Ovary (tissue), 9 donors: ENCODE measurements around the gene RGS3. TPM values are rescaled to one million over a fixed set of nuclear protein-coding genes. Genes with fewer than 3 reads are reported as not detected.

ENCODE experiments used
- DNase-seq, 5 donors: peaks; one replicate each; pipeline ENCODE4 v3.0.0-alpha.2; 2019 to 2020
- H3K27ac ChIP-seq, 2 donors: fragments of 200-600 bp; one replicate each; pipeline versions ENCODE4 v1.5.1 to v1.8.0; 2019 to 2022
- H3K27me3 ChIP-seq: fragments of 200-600 bp; one replicate; pipeline ENCODE4 v1.8.0; 2022
- H3K36me3 ChIP-seq: fragments of 200-600 bp; sonication (generic); one replicate; pipeline ENCODE4 v1.5.1; 2019
- H3K4me1 ChIP-seq: one replicate; pipeline ENCODE4 v1.8.1; 2013; ENCODE audit warnings: mild to moderate bottlenecking, moderate library complexity; ENCODE audit not compliant: insufficient read depth
- H3K4me3 ChIP-seq: fragments of 200-600 bp; sonication (generic); one replicate; pipeline ENCODE4 v1.5.1; 2017
- H3K9me3 ChIP-seq, 2 donors: fragments of 200-600 bp in 1 of 2; sonication (generic) in 1 of 2; one replicate each; pipeline versions ENCODE4 v1.5.1 to v1.8.1; 2013 to 2019; ENCODE audit warnings: mild to moderate bottlenecking in 1 of 2, moderate library complexity in 1 of 2
- EP300 ChIP-seq: sonication (generic); formaldehyde crosslinking; IDR thresholded peaks from one replicate; pipeline ENCODE4 v1.6.1; 2017; ENCODE audit warnings: antibody characterized with exemption
- POLR2A ChIP-seq: fragments of 450-650 bp; IDR thresholded peaks from one replicate; pipeline ENCODE4 v1.6.1; 2017; ENCODE audit warnings: antibody characterized with exemption, mild to moderate bottlenecking, moderate library complexity
- WGBS, 3 donors: extraction: QIAGEN DNeasy Blood & Tissue Kit in 1 of 3; methylation state at CpG; one replicate each; pipeline versions ENCODE4 v1.1.5 to v1.1.7; 2013 to 2017; 5-methylcytosine and 5-hydroxymethylcytosine counted together
- intact Hi-C, 4 donors: fragments of 100-400 bp; cut with DNase I; formaldehyde crosslinking; loops; one replicate each; pipeline versions ENCODE4 v1.11.0 to v1.15.1; 2022 to 2023
- polyA plus RNA-seq, 2 donors: library from polyadenylated mRNA; stranded (reverse); fragments of 200-250 nt in 1 of 2; fragments of 350-450 nt in 1 of 2; fragmentation: Illumina TruSeq in 1 of 2; extraction: RNeasy Lipid Tissue Mini Kit (QIAGEN cat#74804) in 1 of 2; gene quantifications; one replicate each; pipeline ENCODE4 v1.2.3, GENCODE V29; 2013 to 2014
- total RNA-seq, 7 donors: library from RNA; depleted of rRNA in 2 of 7; stranded (reverse); fragments of >200 nt in 2 of 7; fragmentation: NEBNext Ultra II Directional in 3 of 7; extraction: Animal tissue kit (Norgen Biotek cat#: 25700) in 3 of 7; gene quantifications; one replicate each; pipeline versions ENCODE4 v1.1.0 to v1.2.4, GENCODE V29; 2016 to 2023
- TF ChIP-seq, protein P1 (sequence below), 3 donors: fragments of 450-650 bp in 2 of 3; fragments of 200-600 bp in 1 of 3; IDR thresholded peaks; one replicate each; pipeline versions ENCODE4 v1.5.1 to v1.8.0; 2016 to 2022; ENCODE audit warnings: antibody characterized with exemption in 3 of 3, mild to moderate bottlenecking in 1 of 3
- donor health status: DM: no; HTN: no; CAD: no; lungs with moderate emphysema.
- donor health status: DM: no; HTN: no; CAD: no.
- donor health status: Bipolar disorder and iron deficiency.
- donor health status: DM: yes; HTN: yes; CAD: no.
- donor health status: DM: no; HTN: no; CAD: no.
- donor health status: DM: yes; HTN: yes; CAD: no.

The RGS3 gene
- total and polyA plus RNA-seq, 9 donors = 6.1 to 49.3 (median 15.4) TPM

DNA sequence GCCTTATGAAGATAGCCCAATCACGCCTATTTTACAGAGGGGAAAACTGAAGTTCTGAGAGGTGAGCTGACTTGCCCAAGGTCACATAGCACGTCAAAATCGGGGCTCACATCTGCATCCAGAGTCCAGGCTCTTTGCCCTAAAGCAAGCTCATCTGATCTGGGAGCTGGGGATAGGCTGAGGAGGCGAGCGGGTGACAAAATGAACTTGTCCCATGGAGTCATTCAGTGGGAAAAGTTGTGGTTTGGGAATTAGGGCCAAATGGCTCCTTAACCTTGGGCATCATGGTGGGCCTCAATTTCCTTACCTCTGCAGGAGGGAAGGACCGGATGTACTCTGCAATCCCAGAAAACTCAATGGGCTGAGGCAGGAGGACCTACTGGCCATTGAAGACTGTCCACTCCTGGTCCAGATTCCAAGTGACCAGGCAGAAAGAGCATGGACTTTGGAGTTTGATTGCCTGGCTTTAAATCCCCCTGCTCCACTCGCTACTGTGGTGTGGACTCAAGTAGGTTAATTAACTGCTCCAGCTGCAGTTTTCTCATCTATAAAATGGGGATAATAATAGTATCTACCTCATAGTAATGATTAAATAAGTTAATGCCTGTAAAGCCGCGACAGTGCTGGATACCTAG is 160.4 kb downstream of the RGS3 start:
- Histone ChIP-seq H3K27ac (no peak overlapping the region), H3K27me3 (no peaks in the 10 kb centered on the region), H3K36me3 (no peaks in the 10 kb centered on the region), H3K9me3 (no peaks in the 10 kb centered on the region), H3K4me3 (no peak overlapping the region), H3K4me1 (peaks cover 15% of the 10 kb centered on the region)
- intact Hi-C loops = no loop called here
- peak in 2 of 5 donors; percentile 2 to 10 for DNase-seq
- 92 to 95% (median 94%) methylated on average over 9 of the region's 9 CpGs for WGBS, 3 donors
- TF ChIP-seq EP300 (no peak), POLR2A (no peak)
- TF ChIP-seq, protein P1, sequence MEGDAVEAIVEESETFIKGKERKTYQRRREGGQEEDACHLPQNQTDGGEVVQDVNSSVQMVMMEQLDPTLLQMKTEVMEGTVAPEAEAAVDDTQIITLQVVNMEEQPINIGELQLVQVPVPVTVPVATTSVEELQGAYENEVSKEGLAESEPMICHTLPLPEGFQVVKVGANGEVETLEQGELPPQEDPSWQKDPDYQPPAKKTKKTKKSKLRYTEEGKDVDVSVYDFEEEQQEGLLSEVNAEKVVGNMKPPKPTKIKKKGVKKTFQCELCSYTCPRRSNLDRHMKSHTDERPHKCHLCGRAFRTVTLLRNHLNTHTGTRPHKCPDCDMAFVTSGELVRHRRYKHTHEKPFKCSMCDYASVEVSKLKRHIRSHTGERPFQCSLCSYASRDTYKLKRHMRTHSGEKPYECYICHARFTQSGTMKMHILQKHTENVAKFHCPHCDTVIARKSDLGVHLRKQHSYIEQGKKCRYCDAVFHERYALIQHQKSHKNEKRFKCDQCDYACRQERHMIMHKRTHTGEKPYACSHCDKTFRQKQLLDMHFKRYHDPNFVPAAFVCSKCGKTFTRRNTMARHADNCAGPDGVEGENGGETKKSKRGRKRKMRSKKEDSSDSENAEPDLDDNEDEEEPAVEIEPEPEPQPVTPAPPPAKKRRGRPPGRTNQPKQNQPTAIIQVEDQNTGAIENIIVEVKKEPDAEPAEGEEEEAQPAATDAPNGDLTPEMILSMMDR (IDR thresholded peaks at IDR 0.05) = no peak

DNA sequence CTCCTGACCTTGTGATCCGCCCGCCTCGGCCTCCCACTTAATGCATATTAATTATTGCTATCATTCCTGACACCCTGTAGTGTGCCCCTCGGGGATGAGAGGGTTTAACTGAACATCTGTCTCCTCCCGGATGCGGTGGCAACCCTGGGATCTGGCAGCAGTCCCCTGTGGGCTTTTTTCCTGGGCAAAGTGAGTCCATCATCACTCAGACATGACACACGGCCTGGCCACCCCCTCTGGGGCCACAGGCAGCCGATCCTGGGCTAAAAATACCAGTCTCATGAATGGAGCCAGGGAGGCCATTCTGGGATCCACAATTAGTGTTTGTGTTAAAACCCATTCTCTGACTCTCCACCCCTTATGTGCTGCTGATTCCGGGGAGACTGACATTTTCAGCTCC is 161.2 kb downstream of the RGS3 start:
- intact Hi-C loops = no loop called here
- peak in 2 of 5 donors; percentile 10 to 24 for DNase-seq
- no peak overlapping the region for H3K4me3 ChIP-seq
- peaks cover 15% of the 10 kb centered on the region for H3K4me1 ChIP-seq
- no peaks in the 10 kb centered on the region for H3K36me3 ChIP-seq
- no peak overlapping the region for H3K27ac ChIP-seq
- WGBS, 3 donors = 74 to 81% (median 76%) methylated on average over 9 of the region's 9 CpGs
- H3K9me3 ChIP-seq = no peaks in the 10 kb centered on the region
- TF ChIP-seq POLR2A (no peak), EP300 (no peak)
- TF ChIP-seq, protein P1 (IDR thresholded peaks at IDR 0.05) = no peak
- H3K27me3 ChIP-seq = no peaks in the 10 kb centered on the region

DNA sequence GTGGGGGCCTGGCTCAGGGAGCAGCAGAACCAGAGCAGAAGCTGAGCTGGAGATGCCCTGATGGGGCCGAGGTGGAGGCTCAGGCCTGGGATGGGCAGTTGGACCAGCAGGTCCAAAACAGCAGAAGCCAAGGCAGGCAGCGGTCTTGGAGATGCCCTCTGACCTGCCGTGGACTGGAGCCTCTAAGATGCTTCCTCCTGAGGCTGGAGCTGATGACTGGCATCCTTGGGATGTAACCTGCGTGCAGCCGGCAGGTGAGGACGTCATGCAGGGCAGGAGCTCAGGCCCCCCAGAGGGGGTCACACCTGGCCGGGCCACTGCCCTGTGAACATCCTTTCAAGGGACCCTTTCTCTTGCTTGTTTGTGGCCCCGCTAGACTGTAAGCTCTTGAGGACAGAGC is 162.0 kb downstream of the RGS3 start:
- H3K4me3 ChIP-seq = no peak overlapping the region
- WGBS, 3 donors = 90 to 94% (median 93%) methylated on average over 8 of the region's 8 CpGs
- no peaks in the 10 kb centered on the region for H3K36me3 ChIP-seq
- DNase-seq = peak in 2 of 5 donors; percentile 12 to 32
- H3K9me3 ChIP-seq = no peaks in the 10 kb centered on the region
- peaks cover 11% of the 10 kb centered on the region for H3K4me1 ChIP-seq
- TF ChIP-seq POLR2A (no peak), EP300 (no peak)
- TF ChIP-seq, protein P1 (IDR thresholded peaks at IDR 0.05) = no peak
- intact Hi-C loops = no loop called here
- no peaks in the 10 kb centered on the region for H3K27me3 ChIP-seq
- H3K27ac ChIP-seq = no peak overlapping the region

DNA sequence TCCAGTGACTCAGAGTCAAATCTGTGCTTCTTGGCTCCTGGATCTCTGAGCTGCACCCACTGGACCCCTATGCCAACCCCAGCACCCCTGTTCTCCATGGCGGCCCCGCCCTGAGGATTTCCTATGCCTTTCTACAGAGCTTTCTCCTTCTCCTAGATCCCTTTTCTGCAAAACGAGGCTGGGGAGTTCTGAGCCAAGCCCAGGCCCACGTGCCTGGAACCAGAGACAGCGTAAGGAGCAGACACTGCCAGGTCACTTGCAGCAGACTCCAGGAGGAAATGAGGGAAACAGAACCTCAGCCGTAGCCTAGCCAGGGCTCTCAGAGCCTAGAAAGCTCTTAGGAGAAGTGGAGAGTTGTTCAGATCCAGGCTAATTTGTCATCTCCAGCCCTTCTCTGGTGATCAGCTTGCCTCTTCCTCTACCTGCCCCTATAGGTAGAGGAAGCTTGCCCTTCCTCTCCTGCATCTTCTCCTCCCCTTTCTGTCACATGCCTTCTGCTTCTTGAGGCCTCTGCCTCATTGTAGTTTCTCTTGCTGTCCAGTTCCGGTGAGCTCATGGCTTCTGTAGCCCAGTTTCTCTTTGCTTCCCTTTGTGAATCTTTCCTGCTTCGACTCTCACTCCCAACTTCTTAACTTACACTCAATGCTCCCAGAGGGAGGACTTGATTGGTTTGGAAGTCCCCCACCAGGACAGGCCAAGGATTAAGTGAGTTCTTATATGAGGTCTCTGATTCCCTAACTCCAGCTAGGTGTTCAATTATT is 163.4 kb downstream of the RGS3 start:
- intact Hi-C loops = no loop called here
- peak in 2 of 5 donors; percentile 25 to 41 for DNase-seq
- Histone ChIP-seq H3K4me1 (no peaks in the 10 kb centered on the region), H3K4me3 (no peak overlapping the region), H3K27me3 (no peaks in the 10 kb centered on the region), H3K27ac (no peak overlapping the region), H3K36me3 (no peaks in the 10 kb centered on the region), H3K9me3 (no peaks in the 10 kb centered on the region)
- 67 to 75% (median 68%) methylated on average over 8 of the region's 8 CpGs for WGBS, 3 donors
- TF ChIP-seq, protein P1 (IDR thresholded peaks at IDR 0.05) = no peak
- TF ChIP-seq EP300 (no peak), POLR2A (no peak)
